Erythroblast (primary cell): ENCODE measurements around the gene CCER1.

Source experiments
- GATA1 ChIP-seq: IDR thresholded peaks from 2 replicates; pipeline ENCODE4 v1.6.1; 2011; ENCODE audit warnings: low read depth, mild to moderate bottlenecking, control low read depth, low read length, moderate library complexity
- POLR2A ChIP-seq: IDR thresholded peaks from 2 replicates; pipeline ENCODE4 v1.6.1; 2011; ENCODE audit warnings: mild to moderate bottlenecking, low read length

DNA sequence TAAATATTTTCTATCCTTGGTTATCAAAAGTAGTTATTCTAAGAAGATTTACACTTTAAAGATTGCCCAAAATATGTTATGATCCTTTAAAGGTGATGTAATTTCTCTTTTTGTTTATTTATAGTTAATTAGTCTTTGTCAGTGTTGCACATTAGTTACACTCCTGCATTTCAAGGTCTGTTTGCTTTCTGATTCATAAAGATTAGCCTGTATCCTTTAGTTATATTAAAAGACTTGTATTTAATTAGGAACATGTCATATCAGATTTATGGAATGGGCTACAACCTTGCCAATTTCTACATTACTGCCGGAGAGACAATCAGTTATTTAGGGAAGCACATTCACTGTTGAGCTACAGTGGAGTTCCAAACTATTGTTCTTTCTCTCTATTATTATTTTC is 46.3 kb upstream of the CCER1 start:
- TF ChIP-seq POLR2A (no peak), GATA1 (no peak)
